Activated T-cell treated with anti-CD3 and anti-CD28 coated beads for 4 hours (primary cell): ENCODE data around the gene ATAD3B.
"Not testable (repeated sequence)": the region's sequence is repeated elsewhere in the genome, so short reads cannot be mapped to it uniquely, and the experiment has no call there.

ENCODE experiments used
- DNase-seq: peaks from one replicate; pipeline ENCODE4 v3.0.0-alpha.2; 2020

ATAD3B gene

GRCh38 chr1:1481811-1482210 is 10.2 kb downstream of the ATAD3B start:
- not testable (repeated sequence) for DNase-seq

- DNase-seq: no peak
Observed at GRCh38 chr1:1482856-1483255, 11.3 kb downstream of the ATAD3B start.

GRCh38 chr1:1483714-1484113 is 12.1 kb downstream of the ATAD3B start:
- DNase-seq: no peak

DNA sequence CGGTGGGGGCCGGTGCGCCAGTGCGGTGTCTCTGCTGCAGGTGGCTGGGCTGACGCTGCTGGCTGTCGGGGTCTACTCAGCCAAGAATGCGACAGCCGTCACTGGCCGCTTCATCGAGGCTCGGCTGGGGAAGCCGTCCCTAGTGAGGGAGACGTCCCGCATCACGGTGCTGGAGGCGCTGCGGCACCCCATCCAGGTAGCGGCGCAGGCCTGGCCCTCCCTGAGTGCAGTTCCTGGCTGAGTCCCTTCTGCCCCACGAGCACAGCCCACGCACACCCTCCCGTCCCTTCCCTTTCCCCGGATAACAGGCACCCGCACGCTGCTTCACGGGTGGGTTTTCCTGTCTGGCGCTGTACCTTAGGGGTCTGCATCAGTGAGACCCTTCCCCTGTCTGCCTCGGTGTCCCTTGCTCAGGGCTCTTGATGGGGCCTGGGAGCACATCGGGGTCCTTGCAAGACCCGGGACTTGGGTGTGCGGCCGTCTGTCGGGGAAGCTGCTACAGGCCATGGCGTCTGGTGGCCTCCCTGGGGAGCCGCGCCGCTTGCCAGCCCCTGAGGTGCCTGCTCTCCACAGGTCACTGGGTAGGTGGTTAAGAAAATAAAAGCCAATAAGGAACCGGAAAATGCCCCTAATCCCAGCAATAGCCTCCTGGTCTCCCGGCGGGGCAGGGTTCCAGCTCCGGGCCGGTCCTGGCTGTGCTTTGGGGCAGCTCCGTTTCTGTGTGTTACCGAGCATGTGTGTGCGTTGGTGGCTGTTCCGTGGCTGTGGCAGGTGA is 13.6 kb downstream of the ATAD3B start:
- not testable (repeated sequence) for DNase-seq

DNA sequence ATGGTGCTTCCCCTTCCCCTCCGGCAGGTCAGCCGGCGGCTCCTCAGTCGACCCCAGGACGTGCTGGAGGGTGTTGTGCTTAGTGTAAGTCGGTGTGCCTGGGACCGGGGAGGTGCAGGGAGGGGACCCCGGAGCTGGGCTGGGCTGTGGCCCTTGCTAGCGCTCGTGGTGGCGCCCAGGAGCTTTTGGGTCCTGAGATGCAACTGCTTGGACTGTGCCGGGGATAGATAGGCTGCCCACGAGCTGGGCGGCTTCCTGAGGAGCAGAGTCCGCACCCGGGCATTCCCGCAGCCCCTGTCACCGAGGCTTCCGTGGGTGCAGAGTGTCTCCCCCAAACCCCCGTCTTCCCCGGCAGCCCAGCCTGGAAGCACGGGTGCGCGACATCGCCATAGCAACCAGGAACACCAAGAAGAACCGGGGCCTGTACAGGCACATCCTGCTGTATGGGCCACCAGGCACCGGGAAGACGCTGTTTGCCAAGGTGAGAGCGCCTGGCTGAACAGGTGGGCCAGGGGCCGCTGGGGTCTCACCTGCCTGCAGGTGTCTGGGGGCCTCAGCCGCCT is 14.3 kb downstream of the ATAD3B start:
- not testable (repeated sequence) for DNase-seq

DNA sequence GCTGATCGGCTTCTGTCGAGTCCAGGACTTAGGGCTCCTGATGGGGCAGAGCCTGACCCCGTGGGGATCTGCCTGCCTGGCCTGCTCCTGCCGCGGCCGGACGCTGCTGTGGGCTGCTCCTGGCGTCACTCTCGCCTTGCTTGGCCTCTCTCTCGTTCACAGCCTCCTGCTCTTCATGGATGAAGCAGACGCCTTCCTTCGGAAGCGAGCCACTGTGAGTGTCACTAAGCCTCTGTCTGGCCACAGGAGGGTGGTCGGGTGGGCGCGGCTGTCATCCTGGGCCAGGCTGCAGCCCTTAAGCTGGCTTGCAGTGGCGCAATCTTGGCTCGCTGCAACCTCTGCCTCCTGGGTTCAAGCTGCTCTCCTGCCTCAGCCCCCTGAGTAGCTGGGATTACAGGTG is 16.1 kb downstream of the ATAD3B start:
- no peak for DNase-seq

DNA sequence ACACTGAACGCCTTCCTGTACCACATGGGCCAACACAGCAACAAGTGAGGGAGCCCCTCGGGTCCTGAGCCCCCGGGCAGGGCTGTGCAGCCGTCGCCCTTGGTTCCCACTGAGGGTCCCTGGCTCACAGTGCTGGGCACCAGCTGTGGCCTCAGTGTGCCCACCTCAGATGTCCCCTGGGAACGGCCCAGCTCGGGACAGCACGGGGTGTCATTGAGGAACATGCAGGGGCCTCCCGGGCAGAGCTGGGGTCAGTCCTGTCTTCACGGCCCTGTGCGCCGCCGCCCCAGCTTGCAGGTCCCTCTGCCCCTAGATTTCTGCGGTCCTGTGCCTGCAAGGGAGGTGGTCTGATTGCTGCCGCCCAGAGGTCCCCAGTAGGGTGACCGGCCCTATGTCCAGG is 17.7 kb downstream of the ATAD3B start:
- no peak for DNase-seq

DNA sequence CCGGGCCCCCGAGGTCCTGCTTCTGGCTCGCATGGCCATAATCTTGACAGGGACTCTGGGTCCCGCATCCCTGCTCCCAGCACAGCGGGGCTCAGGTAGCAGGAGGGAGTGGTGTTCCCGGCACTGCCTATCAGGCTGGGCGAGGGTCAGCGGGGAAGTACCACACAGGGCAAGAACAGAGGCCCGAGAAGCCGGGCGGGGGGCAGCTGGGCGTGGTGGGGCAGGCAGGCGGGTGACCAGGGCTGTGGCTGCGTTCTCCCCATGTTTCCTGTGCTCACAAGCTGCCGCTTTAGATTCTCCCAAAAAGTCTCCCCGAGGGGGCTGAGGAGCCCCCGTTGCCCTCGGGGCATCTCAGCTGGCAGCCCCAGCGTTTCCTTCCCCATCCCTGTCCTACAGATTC is 18.3 kb downstream of the ATAD3B start:
- no peak for DNase-seq

DNA sequence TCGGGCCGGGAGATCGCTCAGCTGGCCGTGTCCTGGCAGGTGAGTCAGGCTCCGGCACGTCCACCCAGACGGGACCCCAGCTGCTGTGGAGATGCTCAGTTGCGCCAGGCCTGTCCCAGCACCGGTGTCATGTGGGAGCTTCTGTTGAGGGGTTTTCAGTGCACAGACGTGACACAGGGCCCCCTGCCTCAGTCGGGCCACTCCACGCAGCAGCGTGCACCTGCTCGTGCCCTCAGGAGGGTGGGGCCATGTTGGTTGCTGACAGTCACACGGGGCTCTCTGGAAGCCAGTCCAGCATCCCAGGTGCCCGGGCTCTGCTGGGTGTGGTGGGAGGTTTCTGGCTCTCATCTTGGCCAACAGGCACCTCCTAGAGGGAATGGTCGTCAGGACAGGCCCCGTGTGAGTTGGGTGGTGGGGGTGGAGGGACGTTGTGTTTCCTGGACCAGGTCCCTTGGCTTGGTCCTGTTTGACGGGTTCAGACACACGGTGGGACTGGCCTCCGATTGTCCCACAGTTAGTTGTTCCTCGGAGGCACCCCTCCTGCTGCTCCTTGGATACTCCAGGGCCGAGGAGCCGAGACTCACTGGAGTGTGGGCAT is 19.2 kb downstream of the ATAD3B start:
- DNase-seq: no peak

- no peak for DNase-seq
Observed at GRCh38 chr1:1491601-1492000, 20.0 kb downstream of the ATAD3B start.

- not testable (repeated sequence) for DNase-seq
Observed at GRCh38 chr1:1494311-1494710, 22.7 kb downstream of the ATAD3B start.

GRCh38 chr1:1495461-1495975 is 24.0 kb downstream of the ATAD3B start:
- not testable (repeated sequence) for DNase-seq

DNA sequence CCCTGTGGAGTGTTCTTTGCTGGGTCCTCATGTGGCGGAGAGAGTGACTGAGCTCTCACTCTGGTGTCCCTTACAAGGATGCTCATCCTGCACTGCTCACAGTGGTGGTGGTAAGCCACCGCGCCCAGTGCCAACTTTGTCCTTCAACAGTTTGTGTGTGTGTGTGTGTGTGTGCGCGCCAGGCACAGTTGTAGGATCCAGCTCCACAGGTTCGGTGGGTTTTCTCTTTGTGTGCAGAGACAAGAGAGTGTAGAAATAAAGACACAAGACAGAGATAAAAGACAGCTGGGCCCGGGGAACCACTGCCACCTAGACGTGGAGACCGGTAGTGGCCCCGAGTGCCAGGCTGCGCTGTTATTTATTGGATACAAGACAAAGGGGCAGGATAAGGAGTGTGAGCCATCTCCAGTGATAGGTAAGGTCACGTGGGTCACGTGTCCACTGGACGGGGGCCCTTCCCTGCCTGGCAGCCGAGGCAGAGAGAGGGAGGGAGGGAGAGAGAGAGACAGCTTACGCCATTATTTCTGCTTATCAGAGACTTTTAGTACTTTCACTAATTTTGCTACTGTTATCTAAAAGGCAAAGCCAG is 33.3 kb downstream of the ATAD3B start:
- peak; percentile 56 for DNase-seq

DNA sequence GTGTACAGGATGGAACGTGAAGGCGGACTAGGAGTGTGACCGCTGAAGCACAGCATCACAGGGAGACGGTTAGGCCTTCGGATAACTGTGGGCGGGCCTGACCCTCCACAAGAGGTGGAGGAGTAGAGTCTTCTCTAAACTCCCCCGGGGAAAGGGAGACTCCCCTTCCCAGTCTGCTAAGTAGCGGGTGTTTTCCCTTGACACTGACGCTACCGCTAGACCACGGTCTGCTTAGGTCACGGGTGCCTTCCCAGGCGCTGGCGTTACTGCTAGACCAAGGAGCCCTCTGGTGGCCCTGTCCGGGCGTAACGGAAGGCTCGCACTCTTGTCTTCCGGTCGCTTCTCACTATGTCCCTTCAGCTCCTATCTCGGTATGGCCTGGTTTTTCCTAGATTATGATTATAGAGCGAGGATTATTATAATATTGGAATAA is 33.8 kb downstream of the ATAD3B start:
- DNase-seq: not testable (repeated sequence)

- DNase-seq: not testable (repeated sequence)
Observed at GRCh38 chr1:1505801-1506200, 34.2 kb downstream of the ATAD3B start.

DNA sequence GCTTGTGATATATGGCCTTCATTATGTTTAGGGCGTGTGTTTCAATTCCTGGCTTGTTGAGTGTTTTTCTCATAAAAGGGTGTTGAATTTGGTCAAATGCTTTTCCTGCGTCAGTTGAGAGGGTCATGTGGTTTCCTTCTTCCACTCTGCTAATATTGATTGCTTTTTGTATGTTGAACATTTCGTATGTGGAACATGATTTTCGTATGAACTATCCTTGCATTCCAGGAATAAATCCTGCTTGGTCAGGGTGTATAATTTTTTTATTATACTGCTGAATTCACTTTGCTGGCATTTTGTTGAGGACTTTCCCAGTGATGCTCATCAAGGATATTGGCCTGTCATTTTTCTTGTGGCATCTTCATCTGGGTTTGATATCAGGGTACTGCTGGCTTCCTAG is 35.7 kb downstream of the ATAD3B start:
- no peak for DNase-seq

DNA sequence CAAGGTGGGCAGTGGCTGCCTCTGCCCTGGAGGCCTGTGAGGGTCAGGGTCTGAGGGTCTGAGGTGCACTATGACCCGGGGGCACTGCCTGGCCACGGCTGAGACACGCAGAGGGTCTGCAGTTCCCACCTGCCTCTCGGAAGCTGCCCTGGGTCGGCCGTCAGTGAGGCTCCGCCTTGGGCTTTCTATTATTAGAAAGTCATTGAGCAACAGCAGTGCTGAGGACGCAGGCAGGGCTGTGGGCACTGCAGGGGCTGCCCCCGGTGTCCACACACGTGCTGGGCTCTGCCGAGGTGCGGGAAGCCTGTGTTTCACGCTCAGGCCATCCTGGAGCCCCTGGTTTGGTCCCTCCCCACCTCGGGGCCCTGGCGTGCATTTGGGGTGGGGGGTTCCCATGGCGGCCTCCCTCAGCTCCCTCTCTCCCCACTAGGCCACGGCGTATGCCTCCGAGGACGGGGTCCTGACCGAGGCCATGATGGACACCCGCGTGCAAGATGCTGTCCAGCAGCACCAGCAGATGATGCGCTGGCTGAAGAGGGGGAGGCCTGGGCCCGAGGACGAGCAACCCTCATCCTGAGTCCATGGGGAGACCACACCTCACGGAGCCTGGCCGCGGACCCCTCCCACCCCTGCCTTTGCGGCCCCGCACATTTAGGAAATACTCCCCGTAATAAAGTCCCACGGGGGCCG is 37.4 kb downstream of the ATAD3B start:
- not testable (repeated sequence) for DNase-seq

GRCh38 chr1:1509465-1509850 is 37.9 kb downstream of the ATAD3B start:
- not testable (repeated sequence) for DNase-seq

DNA sequence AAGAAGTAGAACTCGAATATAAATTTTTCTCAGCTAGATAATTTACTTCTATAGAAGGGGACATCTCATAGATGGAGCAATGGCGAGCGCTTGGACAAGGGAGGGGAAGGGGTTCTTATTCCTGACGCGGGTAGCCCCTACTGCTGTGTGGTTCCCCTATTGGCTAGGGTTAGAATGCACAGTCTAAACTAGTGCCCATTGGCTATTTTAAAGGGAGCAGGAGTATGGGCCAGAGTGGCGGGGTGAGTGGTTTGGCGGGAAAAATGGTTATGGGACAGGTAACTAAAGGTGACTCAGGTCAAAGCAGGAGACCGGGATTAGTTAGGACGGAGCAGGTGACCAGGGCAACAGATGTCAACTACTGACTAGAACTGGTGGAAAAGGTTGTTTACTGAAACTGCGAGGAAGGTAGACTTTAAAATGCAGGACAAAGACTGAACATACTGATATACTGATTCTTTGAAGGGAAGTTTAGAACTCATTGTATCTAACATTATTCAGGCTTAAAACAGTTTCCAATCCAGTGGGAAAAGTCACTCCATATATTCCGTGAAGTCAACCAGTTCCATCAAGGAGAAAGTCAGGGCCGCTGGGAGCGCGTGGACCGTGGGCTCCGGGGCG is 39.5 kb downstream of the ATAD3B start:
- no peak for DNase-seq

- DNase-seq: peak; percentile 90
Observed at GRCh38 chr1:1511533-1512285, 40.1 kb downstream of the ATAD3B start, which contains the start of gene ATAD3A. Gene ATAD3A (plus strand): TSS chr1:1512162. CDS start chr1:1512269, 107 bp downstream.

- DNase-seq: not testable (repeated sequence)
Observed at GRCh38 chr1:1512425-1512824, 40.9 kb downstream of the ATAD3B start.

GRCh38 chr1:1513675-1514074 is 42.1 kb downstream of the ATAD3B start:
- not testable (repeated sequence) for DNase-seq
